ACHN (cell line): ENCODE data around the gene ARL8B.
"Not testable (repeated sequence)": the region's sequence is repeated elsewhere in the genome, so short reads cannot be mapped to it uniquely, and the experiment has no call there.

Experiments used
- DNase-seq: peaks from one replicate; pipeline ENCODE4 v3.0.0-alpha.2; 2015
- in situ Hi-C: cut with HindIII; loops from 2 replicates; pipeline ENCODE4 v1.10.0; 2017; ENCODE audit warnings: low sequenced_read_pairs, low pct_ligation_motif_present, low pct_unique_long_range_greater_than_20kb

Gene ARL8B

GRCh38 chr3:5138214-5138981 is 16.3 kb downstream of the ARL8B start:
- in situ Hi-C loops = no loop called here

GRCh38 chr3:5140230-5140621 is 18.1 kb downstream of the ARL8B start:
- in situ Hi-C loops = no loop called here
- no peak for DNase-seq

More at GRCh38 chr3:5138214-5138981, 16.3 kb downstream of the ARL8B start:
- DNase-seq = no peak

GRCh38 chr3:5140839-5141238 is 18.7 kb downstream of the ARL8B start:
- no peak for DNase-seq
- in situ Hi-C loops = no loop called here

GRCh38 chr3:5141760-5142159 is 19.7 kb downstream of the ARL8B start:
- in situ Hi-C loops = no loop called here
- DNase-seq = no peak

- DNase-seq = no peak
- in situ Hi-C loops = no loop called here
Observed at GRCh38 chr3:5143464-5143863, 21.4 kb downstream of the ARL8B start.

- no peak for DNase-seq
- in situ Hi-C loops = no loop called here
Observed at GRCh38 chr3:5144316-5144994, 22.4 kb downstream of the ARL8B start.

GRCh38 chr3:5145120-5145519 is 23.0 kb downstream of the ARL8B start:
- no peak for DNase-seq
- in situ Hi-C loops = no loop called here

GRCh38 chr3:5147152-5147551 is 25.1 kb downstream of the ARL8B start:
- in situ Hi-C loops = not testable (repeated sequence)

GRCh38 chr3:5149306-5149880 is 27.3 kb downstream of the ARL8B start:
- no peak for DNase-seq
- in situ Hi-C loops = no loop called here

More at GRCh38 chr3:5147152-5147551, 25.1 kb downstream of the ARL8B start:
- not testable (repeated sequence) for DNase-seq

- in situ Hi-C loops = no loop called here
- no peak for DNase-seq
Observed at GRCh38 chr3:5151586-5151985, 29.5 kb downstream of the ARL8B start.

GRCh38 chr3:5153074-5153473 is 31.0 kb downstream of the ARL8B start:
- in situ Hi-C loops = no loop called here

GRCh38 chr3:5155241-5155640 is 33.1 kb downstream of the ARL8B start:
- no peak for DNase-seq
- in situ Hi-C loops = no loop called here

More at GRCh38 chr3:5153074-5153473, 31.0 kb downstream of the ARL8B start:
- no peak for DNase-seq

- in situ Hi-C loops = no loop called here
- DNase-seq = no peak
Observed at GRCh38 chr3:5160321-5160720, 38.2 kb downstream of the ARL8B start.

- in situ Hi-C loops = no loop called here
- DNase-seq = no peak
Observed at GRCh38 chr3:5160940-5161858, 39.1 kb downstream of the ARL8B start.

GRCh38 chr3:5162102-5162501 is 40.0 kb downstream of the ARL8B start:
- peak; percentile 82 for DNase-seq
- in situ Hi-C loops = no loop called here

- in situ Hi-C loops = no loop called here
- no peak for DNase-seq
Observed at GRCh38 chr3:5165698-5166097, 43.6 kb downstream of the ARL8B start.

- DNase-seq = no peak
- in situ Hi-C loops = no loop called here
Observed at GRCh38 chr3:5166846-5167245, 44.8 kb downstream of the ARL8B start.

- in situ Hi-C loops = no loop called here
- no peak for DNase-seq
Observed at GRCh38 chr3:5168110-5168509, 46.0 kb downstream of the ARL8B start.

- DNase-seq = no peak
- in situ Hi-C loops = no loop called here
Observed at GRCh38 chr3:5169807-5170206, 47.7 kb downstream of the ARL8B start.
